Measurements from ENCODE around the gene RNF167.

Gene RNF167

DNA sequence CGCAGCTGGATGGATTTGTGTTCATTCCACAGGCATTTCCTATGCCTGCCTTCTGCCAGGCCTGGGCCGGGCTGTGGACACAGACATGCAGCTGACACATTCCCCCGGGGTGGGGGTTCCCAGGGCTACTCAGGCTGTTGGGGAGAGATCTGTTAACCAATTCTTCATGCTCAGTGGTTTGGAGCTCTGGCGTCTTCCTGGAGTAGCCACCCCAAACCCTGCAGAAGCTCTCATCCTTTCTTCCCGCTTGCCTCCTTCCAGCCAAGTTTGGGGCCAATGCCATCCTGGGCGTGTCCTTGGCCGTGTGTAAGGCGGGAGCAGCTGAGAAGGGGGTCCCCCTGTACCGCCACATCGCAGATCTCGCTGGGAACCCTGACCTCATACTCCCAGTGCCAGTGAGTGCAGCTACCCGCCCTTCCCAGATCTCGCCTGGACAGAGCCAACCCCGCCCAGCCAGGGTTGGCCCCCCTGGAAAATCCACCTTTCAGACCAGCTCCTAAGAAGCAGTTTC, 13.4 kb downstream of the RNF167 start:
- no peak for DNase-seq (ENCODE audit: extremely low spot score)
- CTCF ChIA-PET = no interaction called here
- TF ChIP-seq HDGF (IDR thresholded peaks at IDR 0.05; ENCODE audit: borderline replicate concordance) = no peak
- TF ChIP-seq CTBP1 (IDR thresholded peaks at IDR 0.05; ENCODE audit: borderline replicate concordance) = no peak
- no peak for TF ChIP-seq SUZ12 (IDR thresholded peaks at IDR 0.05)
- TF ChIP-seq ELF4 (IDR thresholded peaks at IDR 0.05) = no peak
- no peak for TF ChIP-seq TARDBP (IDR thresholded peaks at IDR 0.05)
- no peak for TF ChIP-seq LEF1 (IDR thresholded peaks at IDR 0.05; ENCODE audit: borderline replicate concordance)
- TF ChIP-seq ARNT (IDR thresholded peaks at IDR 0.05) = no peak
- no peak for TF ChIP-seq SP1 (IDR thresholded peaks at IDR 0.05)
- no peak for TF ChIP-seq FOXA1 (IDR thresholded peaks at IDR 0.05)
- no peak for TF ChIP-seq FOXM1 (IDR thresholded peaks at IDR 0.05; ENCODE audit: borderline replicate concordance)
- TF ChIP-seq L3MBTL2 (conservative IDR thresholded peaks at IDR 0.05) = no peak
- TF ChIP-seq ZNF384 (IDR thresholded peaks at IDR 0.05) = no peak
- no peak for TF ChIP-seq NFRKB (IDR thresholded peaks at IDR 0.05)
- no peak for TF ChIP-seq FOXK2 (IDR thresholded peaks at IDR 0.05)
- TF ChIP-seq BHLHE40 (IDR thresholded peaks at IDR 0.05; ENCODE audit: borderline replicate concordance) = no peak
- TF ChIP-seq, protein P1, sequence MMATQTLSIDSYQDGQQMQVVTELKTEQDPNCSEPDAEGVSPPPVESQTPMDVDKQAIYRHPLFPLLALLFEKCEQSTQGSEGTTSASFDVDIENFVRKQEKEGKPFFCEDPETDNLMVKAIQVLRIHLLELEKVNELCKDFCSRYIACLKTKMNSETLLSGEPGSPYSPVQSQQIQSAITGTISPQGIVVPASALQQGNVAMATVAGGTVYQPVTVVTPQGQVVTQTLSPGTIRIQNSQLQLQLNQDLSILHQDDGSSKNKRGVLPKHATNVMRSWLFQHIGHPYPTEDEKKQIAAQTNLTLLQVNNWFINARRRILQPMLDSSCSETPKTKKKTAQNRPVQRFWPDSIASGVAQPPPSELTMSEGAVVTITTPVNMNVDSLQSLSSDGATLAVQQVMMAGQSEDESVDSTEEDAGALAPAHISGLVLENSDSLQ (IDR thresholded peaks at IDR 0.05) = no peak
- POLR2A ChIA-PET = interaction anchor here (7.2 to 9.2 kb wide), 2 partner anchors 13 to 14 kb away, joined by 101 to 110 read pairs; partner anchors contain the start of genes RNF167, SLC25A11 and SPAG7

DNA sequence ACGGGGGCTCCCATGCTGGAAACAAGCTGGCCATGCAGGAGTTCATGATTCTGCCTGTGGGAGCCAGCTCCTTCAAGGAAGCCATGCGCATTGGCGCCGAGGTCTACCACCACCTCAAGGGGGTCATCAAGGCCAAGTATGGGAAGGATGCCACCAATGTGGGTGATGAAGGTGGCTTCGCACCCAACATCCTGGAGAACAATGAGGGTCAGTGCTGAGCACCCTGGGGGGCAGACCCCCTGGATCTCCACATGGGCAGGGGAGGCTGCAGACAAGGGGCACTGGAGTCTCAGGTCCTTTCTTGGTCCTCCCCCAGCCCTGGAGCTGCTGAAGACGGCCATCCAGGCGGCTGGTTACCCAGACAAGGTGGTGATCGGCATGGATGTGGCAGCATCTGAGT, 15.0 kb downstream of the RNF167 start:
- TF ChIP-seq ELF4 (IDR thresholded peaks at IDR 0.05) (no peak), SP1 (IDR thresholded peaks at IDR 0.05) (no peak), HDGF (IDR thresholded peaks at IDR 0.05; ENCODE audit: borderline replicate concordance) (no peak), LEF1 (IDR thresholded peaks at IDR 0.05; ENCODE audit: borderline replicate concordance) (no peak), L3MBTL2 (conservative IDR thresholded peaks at IDR 0.05) (no peak), FOXM1 (IDR thresholded peaks at IDR 0.05; ENCODE audit: borderline replicate concordance) (no peak), CTBP1 (IDR thresholded peaks at IDR 0.05; ENCODE audit: borderline replicate concordance) (no peak)
- TF ChIP-seq, protein P1 (IDR thresholded peaks at IDR 0.05) = no peak
- no peak for DNase-seq (ENCODE audit: extremely low spot score)
- ChIA-PET CTCF (no interaction called here), POLR2A (interaction anchor here (1.6 to 9.2 kb wide), 3 partner anchors 8 to 15 kb away, joined by 4 to 110 read pairs (median 14); partner anchors contain the start of genes RNF167, SLC25A11 and SPAG7)

DNA sequence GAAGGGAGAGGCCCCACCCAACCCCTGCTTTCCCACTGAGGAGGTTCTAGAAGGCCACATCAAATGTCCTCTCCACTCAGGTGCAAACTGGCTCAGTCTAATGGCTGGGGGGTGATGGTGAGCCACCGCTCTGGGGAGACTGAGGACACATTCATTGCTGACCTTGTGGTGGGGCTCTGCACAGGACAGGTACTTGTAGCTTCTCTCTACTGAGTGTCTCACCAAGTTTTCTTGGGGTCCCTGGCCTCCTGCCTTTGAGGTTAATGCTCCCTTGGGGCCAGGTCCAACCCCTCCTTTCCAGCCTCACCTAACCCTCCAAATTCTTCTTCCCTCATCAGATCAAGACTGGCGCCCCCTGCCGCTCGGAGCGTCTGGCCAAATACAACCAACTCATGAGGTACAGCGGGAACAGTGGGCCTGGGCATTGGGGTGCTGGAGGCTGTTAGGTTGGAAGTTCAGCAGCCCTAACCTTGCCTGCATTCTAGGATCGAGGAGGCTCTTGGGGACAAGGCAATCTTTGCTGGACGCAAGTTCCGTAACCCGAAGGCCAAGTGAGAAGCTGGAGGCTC, 16.5 kb downstream of the RNF167 start:
- POLR2A ChIA-PET = interaction anchor here (2.3 to 9.2 kb wide), 3 partner anchors 10 to 17 kb away, joined by 12 to 110 read pairs (median 14); partner anchors contain the start of genes RNF167, SLC25A11 and SPAG7
- CTCF ChIA-PET = interaction anchor here (0.6 to 1.0 kb wide), 2 partner anchors 11 to 276 kb away, joined by 3 to 4 read pairs; partner anchors contain the start of gene SPAG7
- TF ChIP-seq HDGF (IDR thresholded peaks at IDR 0.05; ENCODE audit: borderline replicate concordance) = no peak
- no peak for TF ChIP-seq CTBP1 (IDR thresholded peaks at IDR 0.05; ENCODE audit: borderline replicate concordance)
- TF ChIP-seq SP1 (IDR thresholded peaks at IDR 0.05) = no peak
- TF ChIP-seq, protein P1 (IDR thresholded peaks at IDR 0.05) = no peak
- no peak for TF ChIP-seq SUZ12 (IDR thresholded peaks at IDR 0.05)
- no peak for TF ChIP-seq BHLHE40 (IDR thresholded peaks at IDR 0.05; ENCODE audit: borderline replicate concordance)

DNA sequence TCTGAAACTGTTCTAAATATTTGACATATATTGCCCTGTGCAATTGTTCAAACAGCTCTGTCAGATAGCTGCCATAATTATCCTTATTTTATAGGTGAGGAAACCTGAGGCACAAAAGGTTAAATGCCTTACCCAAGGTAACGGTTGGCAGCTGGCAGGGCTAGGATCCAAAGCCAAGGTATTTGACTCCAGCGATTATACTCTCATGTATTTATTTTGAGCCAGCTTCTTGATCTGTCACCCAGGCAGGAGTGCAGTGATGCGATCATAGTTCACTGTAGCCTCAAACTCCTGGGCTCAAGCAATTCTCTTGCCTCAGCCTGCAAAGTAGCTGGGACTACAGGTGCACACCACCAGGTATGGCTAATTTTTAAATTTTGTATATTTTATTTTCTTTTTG, 18.0 kb downstream of the RNF167 start:
- no peak for DNase-seq (ENCODE audit: extremely low spot score)
- TF ChIP-seq FOXM1 (IDR thresholded peaks at IDR 0.05; ENCODE audit: borderline replicate concordance) = no peak
- no peak for TF ChIP-seq CTBP1 (IDR thresholded peaks at IDR 0.05; ENCODE audit: borderline replicate concordance)
- TF ChIP-seq FOXK2 (IDR thresholded peaks at IDR 0.05) = no peak
- TF ChIP-seq SUZ12 (IDR thresholded peaks at IDR 0.05) = no peak
- TF ChIP-seq FOXA1 (IDR thresholded peaks at IDR 0.05) = no peak
- TF ChIP-seq, protein P1 (IDR thresholded peaks at IDR 0.05) = no peak
- TF ChIP-seq LEF1 (IDR thresholded peaks at IDR 0.05; ENCODE audit: borderline replicate concordance) = no peak
- TF ChIP-seq ZNF384 (IDR thresholded peaks at IDR 0.05) = no peak
- no peak for TF ChIP-seq NFRKB (IDR thresholded peaks at IDR 0.05)
- ChIA-PET CTCF (interaction anchor here (0.8 kb wide), 1 partner anchor 49 kb away, joined by 3 read pairs; no protein-coding TSS in a partner anchor), POLR2A (interaction anchor here (1.4 to 9.2 kb wide), 3 partner anchors 8 to 18 kb away, joined by 3 to 110 read pairs (median 12); partner anchors contain the start of genes PFN1, RNF167, SLC25A11 and SPAG7)

More for the DNA sequence above, 16.5 kb downstream of the RNF167 start:
- DNase-seq (ENCODE audit: extremely low spot score) = no peak

DNA sequence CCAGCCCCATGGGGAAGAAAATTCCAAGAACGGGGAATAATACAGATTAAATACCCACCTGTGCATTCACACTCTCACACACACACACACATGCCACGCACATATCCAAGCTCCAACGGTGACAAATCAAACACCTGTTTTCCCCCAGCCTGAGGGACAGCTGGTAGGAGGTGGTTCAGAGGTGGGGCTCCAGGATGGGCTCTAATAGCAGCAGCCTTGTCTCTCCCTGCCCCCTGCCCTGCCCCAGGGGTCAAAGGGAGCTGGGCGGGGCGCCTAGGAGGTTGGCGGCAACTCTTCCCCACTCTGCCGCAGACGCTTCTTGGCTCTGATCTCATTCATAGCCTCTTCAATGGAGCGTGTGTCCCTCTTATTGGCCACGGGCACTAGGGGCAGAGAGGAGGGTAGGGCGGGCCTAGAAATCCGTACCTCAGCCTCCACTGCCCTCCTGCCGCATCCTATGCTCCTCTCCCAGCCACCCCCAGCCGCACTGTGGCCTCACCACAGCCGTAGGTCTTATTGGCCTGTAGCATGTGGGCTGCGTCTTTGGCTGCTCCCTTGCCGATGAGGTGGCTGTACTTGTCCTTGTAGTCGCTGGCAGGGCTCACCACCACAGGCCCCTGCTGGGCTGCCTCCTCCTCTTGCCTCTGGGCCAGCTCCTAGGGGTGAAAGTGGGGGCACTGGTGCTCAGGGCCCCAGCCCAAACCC, 19.3 kb downstream of the RNF167 start:
- DNase-seq (ENCODE audit: extremely low spot score) = no peak
- ChIA-PET CTCF (no interaction called here), POLR2A (interaction anchor here (0.7 kb wide), 1 partner anchor 19 kb away, joined by 3 read pairs; the partner anchor contains the start of genes RNF167 and SLC25A11)
- TF ChIP-seq NFRKB (IDR thresholded peaks at IDR 0.05) (no peak), CTBP1 (IDR thresholded peaks at IDR 0.05; ENCODE audit: borderline replicate concordance) (no peak), LEF1 (IDR thresholded peaks at IDR 0.05; ENCODE audit: borderline replicate concordance) (no peak), TARDBP (IDR thresholded peaks at IDR 0.05) (no peak), ARNT (IDR thresholded peaks at IDR 0.05) (no peak), L3MBTL2 (conservative IDR thresholded peaks at IDR 0.05) (no peak)

All from HEK293T (cell line).